SK-N-SH (cell line): Measurements from ENCODE around the gene JAZF1. TPM values are rescaled to one million over a fixed set of nuclear protein-coding genes. Genes with fewer than 3 reads are reported as not detected.

Experiments
- CTCF ChIA-PET: fragments of 300-600, 350-600 bp; formaldehyde crosslinking; extraction: SDS; loops from one replicate; lab custom pipeline; 2021; lab: Yijun Ruan, JAX
- POLR2A ChIA-PET: fragments of 350-600 bp; sonication (Branson Sonifier 250); formaldehyde crosslinking; extraction: SDS; loops from one replicate; lab custom pipeline; 2020; ENCODE audit warnings: antibody characterized with exemption, inconsistent platforms; lab: Yijun Ruan, JAX
- DNase-seq: peaks from one replicate; pipeline ENCODE4 v3.0.0; 2012
- H2AFZ ChIP-seq: fragments of 200-600 bp; sonication (generic); 2 replicates; pipeline ENCODE4 v1.8.1; 2016; ENCODE audit warnings: antibody characterized with exemption, mild to moderate bottlenecking, low read depth
- H3F3A ChIP-seq: fragments of 200-600 bp; sonication (generic); replicated peaks from 2 replicates; pipeline ENCODE3; 2016; ENCODE audit warnings: antibody characterized with exemption, mild to moderate bottlenecking; ENCODE audit not compliant: insufficient read depth
- H3K27ac ChIP-seq, 2 experiments: fragments of 200-500 bp in 1 of 2; fragments of 200-600 bp in 1 of 2; sonication (Bioruptor generic) in 1 of 2; sonication (generic), shearing (Covaris generic) in 1 of 2; 2 replicates each; pipeline versions ENCODE4 v1.5.1 to v1.6.1; 2014 to 2016; ENCODE audit warnings: low read depth in 2 of 2, inconsistent platforms in 1 of 2, low read length in 1 of 2, mild to moderate bottlenecking in 1 of 2, mixed read lengths in 1 of 2
- H3K27me3 ChIP-seq: fragments of 200-600 bp; sonication (generic), shearing (Covaris generic); 2 replicates; pipeline ENCODE4 v1.6.1; 2016; ENCODE audit warnings: mixed run types; ENCODE audit not compliant: insufficient read depth
- H3K36me3 ChIP-seq, 2 experiments: fragments of 200-500 bp in 1 of 2; fragments of 200-600 bp in 1 of 2; sonication (Bioruptor generic) in 1 of 2; sonication (generic) in 1 of 2; replicated peaks in 1 of 2; 2 replicates each; pipeline versions ENCODE3 to v1.5.1; 2014 to 2016; ENCODE audit warnings: low read length in 1 of 2, mild to moderate bottlenecking in 1 of 2; ENCODE audit not compliant: insufficient read depth in 2 of 2, control insufficient read depth in 1 of 2
- H3K4me1 ChIP-seq, 2 experiments: fragments of 200-500 bp in 1 of 2; fragments of 200-600 bp in 1 of 2; sonication (Bioruptor generic) in 1 of 2; sonication (generic), shearing (Covaris generic) in 1 of 2; 2 replicates each; pipeline versions ENCODE4 v1.5.1 to v1.6.1; 2014 to 2016; ENCODE audit warnings: low read depth in 1 of 2, low read length in 1 of 2, mixed run types in 1 of 2; ENCODE audit not compliant: insufficient read depth in 2 of 2, control insufficient read depth in 1 of 2
- H3K4me2 ChIP-seq: fragments of 200-600 bp; sonication (generic), shearing (Covaris generic); 2 replicates; pipeline ENCODE4 v1.6.1; 2017; ENCODE audit warnings: mixed run types
- H3K4me3 ChIP-seq, 2 experiments: fragments of 200-500 bp in 1 of 2; fragments of 200-600 bp in 1 of 2; sonication (Bioruptor generic) in 1 of 2; sonication (generic), shearing (Covaris generic) in 1 of 2; 2 replicates each; pipeline versions ENCODE4 v1.5.1 to v1.8.1; 2014 to 2016; ENCODE audit warnings: low read depth in 2 of 2, inconsistent platforms in 1 of 2, low read length in 1 of 2, mild to moderate bottlenecking in 1 of 2, mixed read lengths in 1 of 2, moderate library complexity in 1 of 2
- H3K79me2 ChIP-seq: fragments of 200-600 bp; sonication (generic); 2 replicates; pipeline ENCODE4 v1.8.1; 2017; ENCODE audit warnings: mild to moderate bottlenecking; ENCODE audit not compliant: insufficient read depth
- H3K9ac ChIP-seq: fragments of 200-600 bp; sonication (generic); 2 replicates; pipeline ENCODE4 v1.6.1; 2017; ENCODE audit warnings: mixed run types
- H3K9me2 ChIP-seq: fragments of 200-600 bp; sonication (generic); 2 replicates; pipeline ENCODE4 v1.6.1; 2017; ENCODE audit warnings: mixed run types
- H3K9me3 ChIP-seq: fragments of 200-600 bp; sonication (generic); 2 replicates; pipeline ENCODE4 v1.6.1; 2017; ENCODE audit warnings: mixed run types, mild to moderate bottlenecking, moderate library complexity
- H4K20me1 ChIP-seq: fragments of 200-600 bp; sonication (generic); 2 replicates; pipeline ENCODE4 v1.6.1; 2017; ENCODE audit warnings: mild to moderate bottlenecking, mixed run types; ENCODE audit not compliant: insufficient read depth
- CHD2 ChIP-seq: fragments of 150-350 bp; IDR thresholded peaks from 2 replicates; pipeline ENCODE4 v1.6.1; 2018; ENCODE audit warnings: low read length; ENCODE audit not compliant: partially characterized antibody
- ELF1 ChIP-seq: IDR thresholded peaks from 2 replicates; pipeline ENCODE4 v1.4.0; 2012
- FOSL2 ChIP-seq: IDR thresholded peaks from 2 replicates; pipeline ENCODE4 v1.4.0; 2012; ENCODE audit warnings: low read depth, mild to moderate bottlenecking, moderate library complexity, borderline replicate concordance
- FOXJ3 ChIP-seq: sonication (generic); formaldehyde crosslinking; IDR thresholded peaks from 2 replicates; pipeline ENCODE4 v1.5.1; 2020; ENCODE audit warnings: mild to moderate bottlenecking, missing genetic modification reagents
- MAX ChIP-seq: IDR thresholded peaks from 2 replicates; pipeline ENCODE4 v1.4.0; 2012; ENCODE audit warnings: low read depth
- NFIC ChIP-seq: IDR thresholded peaks from 2 replicates; pipeline ENCODE4 v1.4.0; 2012; ENCODE audit warnings: borderline replicate concordance
- NRF1 ChIP-seq: IDR thresholded peaks from 2 replicates; pipeline ENCODE4 v1.6.1; 2012; ENCODE audit warnings: low read depth, mild to moderate bottlenecking, low read length
- POLR2AphosphoS5 ChIP-seq: IDR thresholded peaks from 2 replicates; pipeline ENCODE4 v1.6.1; 2012; ENCODE audit warnings: low read depth, low read length
- RCOR1 ChIP-seq: fragments of 150-350 bp; IDR thresholded peaks from 2 replicates; pipeline ENCODE4 v1.6.1; 2017; ENCODE audit warnings: antibody characterized with exemption, low read length
- REST ChIP-seq: IDR thresholded peaks from 2 replicates; pipeline ENCODE4 v1.6.1; 2012; ENCODE audit warnings: mild to moderate bottlenecking, low read depth, low read length, moderate library complexity
- RFX5 ChIP-seq: IDR thresholded peaks from 2 replicates; pipeline ENCODE4 v1.6.1; 2012; ENCODE audit warnings: mild to moderate bottlenecking, improper control_type of control experiment, low read length
- RXRA ChIP-seq: IDR thresholded peaks from 2 replicates; pipeline ENCODE4 v1.4.0; 2012; ENCODE audit warnings: low read depth, mild to moderate bottlenecking, borderline replicate concordance
- TCF12 ChIP-seq: IDR thresholded peaks from 2 replicates; pipeline ENCODE4 v1.4.0; 2012
- YY1 ChIP-seq: IDR thresholded peaks from 2 replicates; pipeline ENCODE4 v1.4.0; 2012; ENCODE audit warnings: low read depth, mild to moderate bottlenecking
- WGBS: methylation state at CpG from one replicate; pipeline ENCODE4 v1.1.6; 2017; ENCODE audit warnings: low lambda C conversion rate; 5-methylcytosine and 5-hydroxymethylcytosine counted together
- polyA plus RNA-seq, 3 experiments: library from polyadenylated mRNA; depleted of rRNA; stranded (reverse); fragments of >200 nt; gene quantifications; 2 replicates each; pipeline ENCODE4 v1.2.3, GENCODE V29; 2012
- TF ChIP-seq, protein P1 (sequence below): fragments of 200-600 bp; sonication (generic); IDR thresholded peaks from 2 replicates; pipeline ENCODE4 v1.6.1; 2017; ENCODE audit warnings: antibody characterized with exemption, mild to moderate bottlenecking, moderate library complexity
- TF ChIP-seq, protein P2 (sequence below): IDR thresholded peaks from 2 replicates; pipeline ENCODE4 v1.4.0; 2012; ENCODE audit warnings: low read depth, borderline replicate concordance

JAZF1 gene
- polyA plus RNA-seq, 1 of the 3 experiments (the other 2 are of a cell fraction), result 1.7 TPM

- H3F3A ChIP-seq, result no peaks in the 10 kb centered on the region
- no peaks in the 10 kb centered on the region for H3K9me3 ChIP-seq
- no peak overlapping the region for H3K4me3 ChIP-seq
- no peaks in the 10 kb centered on the region for H4K20me1 ChIP-seq
- H3K36me3 ChIP-seq, result no peaks in the 10 kb centered on the region
- H3K27me3 ChIP-seq, result no peaks in the 10 kb centered on the region
- H3K4me1 ChIP-seq, result peaks cover 0 to 12% of the 10 kb centered on the region in 2 experiments; a peak in 2 of 4 replicates
- H3K27ac ChIP-seq, result no peak overlapping the region
- no peak overlapping the region for H2AFZ ChIP-seq
- H3K9me2 ChIP-seq, result no peaks in the 10 kb centered on the region
- WGBS, result 79% methylated on average over 6 of the region's 6 CpGs
- no peak for TF ChIP-seq REST
- TF ChIP-seq RFX5, result no peak
- TF ChIP-seq, protein P1, sequence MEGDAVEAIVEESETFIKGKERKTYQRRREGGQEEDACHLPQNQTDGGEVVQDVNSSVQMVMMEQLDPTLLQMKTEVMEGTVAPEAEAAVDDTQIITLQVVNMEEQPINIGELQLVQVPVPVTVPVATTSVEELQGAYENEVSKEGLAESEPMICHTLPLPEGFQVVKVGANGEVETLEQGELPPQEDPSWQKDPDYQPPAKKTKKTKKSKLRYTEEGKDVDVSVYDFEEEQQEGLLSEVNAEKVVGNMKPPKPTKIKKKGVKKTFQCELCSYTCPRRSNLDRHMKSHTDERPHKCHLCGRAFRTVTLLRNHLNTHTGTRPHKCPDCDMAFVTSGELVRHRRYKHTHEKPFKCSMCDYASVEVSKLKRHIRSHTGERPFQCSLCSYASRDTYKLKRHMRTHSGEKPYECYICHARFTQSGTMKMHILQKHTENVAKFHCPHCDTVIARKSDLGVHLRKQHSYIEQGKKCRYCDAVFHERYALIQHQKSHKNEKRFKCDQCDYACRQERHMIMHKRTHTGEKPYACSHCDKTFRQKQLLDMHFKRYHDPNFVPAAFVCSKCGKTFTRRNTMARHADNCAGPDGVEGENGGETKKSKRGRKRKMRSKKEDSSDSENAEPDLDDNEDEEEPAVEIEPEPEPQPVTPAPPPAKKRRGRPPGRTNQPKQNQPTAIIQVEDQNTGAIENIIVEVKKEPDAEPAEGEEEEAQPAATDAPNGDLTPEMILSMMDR, result no peak
- TF ChIP-seq FOXJ3 (CRISPR knock-in tag), result no peak
- TF ChIP-seq TCF12, result no peak
- no peak for TF ChIP-seq NRF1
- TF ChIP-seq CHD2, result no peak
- TF ChIP-seq POLR2AphosphoS5, result no peak
- no peak for TF ChIP-seq MAX
- no peak for TF ChIP-seq ELF1
- no peak for TF ChIP-seq NFIC
- no peak for TF ChIP-seq FOSL2
- no peak for TF ChIP-seq YY1
- TF ChIP-seq RXRA, result no peak
- TF ChIP-seq RCOR1, result no peak
- TF ChIP-seq, protein P2, sequence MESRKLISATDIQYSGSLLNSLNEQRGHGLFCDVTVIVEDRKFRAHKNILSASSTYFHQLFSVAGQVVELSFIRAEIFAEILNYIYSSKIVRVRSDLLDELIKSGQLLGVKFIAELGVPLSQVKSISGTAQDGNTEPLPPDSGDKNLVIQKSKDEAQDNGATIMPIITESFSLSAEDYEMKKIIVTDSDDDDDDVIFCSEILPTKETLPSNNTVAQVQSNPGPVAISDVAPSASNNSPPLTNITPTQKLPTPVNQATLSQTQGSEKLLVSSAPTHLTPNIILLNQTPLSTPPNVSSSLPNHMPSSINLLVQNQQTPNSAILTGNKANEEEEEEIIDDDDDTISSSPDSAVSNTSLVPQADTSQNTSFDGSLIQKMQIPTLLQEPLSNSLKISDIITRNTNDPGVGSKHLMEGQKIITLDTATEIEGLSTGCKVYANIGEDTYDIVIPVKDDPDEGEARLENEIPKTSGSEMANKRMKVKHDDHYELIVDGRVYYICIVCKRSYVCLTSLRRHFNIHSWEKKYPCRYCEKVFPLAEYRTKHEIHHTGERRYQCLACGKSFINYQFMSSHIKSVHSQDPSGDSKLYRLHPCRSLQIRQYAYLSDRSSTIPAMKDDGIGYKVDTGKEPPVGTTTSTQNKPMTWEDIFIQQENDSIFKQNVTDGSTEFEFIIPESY, result no peak
- CTCF ChIA-PET, result interaction anchor here (1.3 to 1.6 kb wide), 2 partner anchors 10 to 52 kb away, joined by 3 read pairs; no protein-coding TSS in a partner anchor
- no peak overlapping the region for H3K9ac ChIP-seq
- POLR2A ChIA-PET, result no interaction called here
- no peaks in the 10 kb centered on the region for H3K79me2 ChIP-seq
- H3K4me2 ChIP-seq, result no peak overlapping the region
- no peak for DNase-seq
Measured at GRCh38 chr7:27969346-27969745, 211.2 kb downstream of the JAZF1 start.
